ENCODE data around the gene CYSRT1.

The CYSRT1 gene

GRCh38 chr9:137224830-137225694 lies at the start of gene CYSRT1:
CYSRT1 (plus strand) TSS chr9:137225174; CDS start chr9:137225622, 448 bp downstream.
- no peak for DNase-seq

DNA sequence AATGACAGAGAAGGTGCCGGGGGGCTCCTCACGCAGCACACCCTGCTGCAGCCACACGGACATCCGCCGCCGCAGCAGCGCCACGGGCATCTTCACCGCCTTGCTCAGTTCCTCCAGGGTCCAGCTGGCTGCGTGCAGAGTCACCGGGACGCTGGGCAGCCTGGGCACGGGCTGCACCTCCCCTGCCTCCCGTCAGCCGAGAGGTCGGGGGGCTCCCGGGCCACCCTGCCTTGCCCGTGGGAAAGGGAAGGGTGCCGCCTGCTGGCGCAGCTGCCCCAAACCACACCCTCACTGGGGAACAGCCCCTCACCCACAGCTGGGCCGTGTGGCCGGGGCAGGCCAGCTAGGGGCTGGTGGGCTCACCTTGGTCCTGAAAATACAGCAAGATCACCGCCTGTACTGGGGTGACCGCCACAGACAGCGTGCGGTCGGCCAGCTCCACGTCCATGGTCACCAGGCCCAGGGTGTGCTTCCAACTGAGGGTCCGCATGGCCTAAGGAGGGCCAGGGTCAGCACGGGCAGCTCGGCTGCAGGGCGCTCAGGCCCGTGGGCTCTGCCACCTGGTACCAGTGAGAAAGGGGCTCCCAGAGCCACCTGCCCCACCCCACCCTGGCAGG lies 49.5 kb upstream of the CYSRT1 start:
- no peak for DNase-seq

DNA sequence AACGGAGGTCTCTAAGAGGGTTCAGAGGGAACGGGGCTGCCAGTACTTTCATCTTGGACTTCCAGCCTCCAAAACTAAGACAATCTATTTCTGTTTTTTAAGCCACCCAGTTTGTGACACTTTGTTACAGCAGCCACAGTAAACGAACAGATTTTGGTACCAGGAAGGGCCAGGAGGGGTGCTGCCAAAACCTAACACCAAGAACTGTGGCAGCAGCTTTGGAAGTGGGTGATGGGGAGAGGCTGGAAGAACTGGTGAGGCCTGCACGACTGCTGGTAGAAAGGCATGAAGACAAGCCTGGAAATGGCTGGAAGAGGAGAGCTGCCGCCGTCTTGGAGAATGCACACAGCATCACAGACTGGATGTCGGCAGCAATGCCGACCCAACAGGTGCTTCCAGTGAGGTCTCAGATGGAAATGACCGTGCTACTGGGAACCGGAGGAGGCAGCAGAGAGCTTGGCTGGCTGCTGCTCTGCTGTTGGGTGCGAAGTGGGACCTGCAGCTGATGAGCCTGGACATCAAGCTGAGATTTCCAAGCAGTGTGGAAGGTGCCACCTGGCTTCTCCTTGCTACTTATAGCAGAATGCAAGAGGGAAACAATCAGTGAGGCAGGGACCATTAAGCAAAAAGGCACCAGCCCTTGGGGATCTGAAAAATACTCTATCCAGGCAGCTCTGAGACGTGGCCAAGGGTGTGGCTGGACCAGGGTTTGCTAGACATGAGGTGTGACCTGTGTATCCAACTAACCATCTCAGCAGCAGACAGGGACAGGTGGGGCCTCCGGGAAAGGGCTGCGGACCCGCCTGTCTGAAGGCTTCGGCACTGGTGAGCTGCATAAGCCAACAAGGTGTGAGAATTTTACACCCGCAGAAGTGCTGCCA lies 48.4 kb upstream of the CYSRT1 start:
- DNase-seq, result no peak

GRCh38 chr9:137178201-137178938 lies 46.6 kb upstream of the CYSRT1 start:
- DNase-seq, result no peak

GRCh38 chr9:137178939-137179630 lies 45.9 kb upstream of the CYSRT1 start:
- no peak for DNase-seq

DNA sequence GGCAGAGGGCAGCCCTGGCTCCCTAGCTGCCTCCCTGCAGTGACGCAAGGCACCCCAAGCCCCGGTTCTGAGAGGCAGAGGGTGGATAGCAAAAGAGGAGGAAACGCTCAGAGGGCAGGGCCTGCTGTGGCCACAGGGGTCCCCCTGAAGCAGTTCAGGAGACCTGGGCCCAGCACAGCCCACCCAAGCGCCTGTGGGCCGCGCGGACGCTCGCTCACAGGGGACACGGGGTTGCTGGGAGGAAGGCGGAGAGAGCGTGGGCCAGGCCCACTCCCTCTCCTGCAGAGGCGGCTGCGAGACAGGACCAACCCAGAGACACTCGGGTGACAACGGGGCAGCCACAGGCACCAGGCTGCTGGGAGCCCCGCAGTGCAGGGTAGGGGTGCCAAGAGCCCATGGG lies 45.2 kb upstream of the CYSRT1 start:
- DNase-seq, result no peak

DNA sequence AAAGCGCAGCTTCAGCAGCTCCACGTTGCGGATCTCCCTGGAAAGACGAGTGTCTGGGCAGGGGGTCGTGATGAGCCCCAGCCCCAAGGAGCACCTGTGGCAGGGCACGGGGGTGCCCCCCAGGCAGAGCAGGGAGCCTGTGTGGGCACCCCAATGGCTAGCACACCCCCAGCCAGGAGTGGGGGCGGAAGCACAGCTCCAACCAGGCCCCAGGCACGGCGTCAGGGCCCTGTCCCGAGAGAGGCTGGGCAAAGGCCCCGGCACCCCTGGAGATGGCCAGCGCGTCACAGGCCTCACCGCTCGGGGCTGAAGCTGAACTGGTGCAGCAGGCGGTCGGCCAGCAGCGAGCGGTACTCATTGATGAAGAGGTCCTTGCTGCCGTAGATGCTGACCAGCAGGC lies 44.5 kb upstream of the CYSRT1 start:
- DNase-seq, result no peak

- no peak for DNase-seq
These were observed 43.3 kb upstream of the CYSRT1 start for GRCh38 chr9:137181680-137182079.

DNA sequence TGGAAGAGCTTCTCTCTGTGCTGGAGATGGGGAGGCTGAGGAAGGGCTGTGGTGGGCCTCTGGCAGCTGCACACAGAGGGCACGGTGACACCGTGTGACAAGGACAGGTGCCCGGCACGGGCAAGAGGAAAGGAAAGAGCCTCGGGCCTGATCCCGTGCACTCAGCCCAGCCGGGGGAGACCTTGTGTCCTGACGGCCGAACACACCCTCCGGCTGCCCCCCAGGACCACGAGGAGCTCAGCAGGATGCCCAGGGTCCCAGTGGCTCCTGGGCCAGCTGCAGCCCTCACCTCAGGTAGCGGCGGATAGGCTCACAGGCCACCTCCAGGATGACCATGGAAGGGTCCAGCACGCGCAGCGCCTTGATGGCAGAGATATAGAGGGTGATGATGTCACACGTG lies 42.1 kb upstream of the CYSRT1 start:
- no peak for DNase-seq

DNA sequence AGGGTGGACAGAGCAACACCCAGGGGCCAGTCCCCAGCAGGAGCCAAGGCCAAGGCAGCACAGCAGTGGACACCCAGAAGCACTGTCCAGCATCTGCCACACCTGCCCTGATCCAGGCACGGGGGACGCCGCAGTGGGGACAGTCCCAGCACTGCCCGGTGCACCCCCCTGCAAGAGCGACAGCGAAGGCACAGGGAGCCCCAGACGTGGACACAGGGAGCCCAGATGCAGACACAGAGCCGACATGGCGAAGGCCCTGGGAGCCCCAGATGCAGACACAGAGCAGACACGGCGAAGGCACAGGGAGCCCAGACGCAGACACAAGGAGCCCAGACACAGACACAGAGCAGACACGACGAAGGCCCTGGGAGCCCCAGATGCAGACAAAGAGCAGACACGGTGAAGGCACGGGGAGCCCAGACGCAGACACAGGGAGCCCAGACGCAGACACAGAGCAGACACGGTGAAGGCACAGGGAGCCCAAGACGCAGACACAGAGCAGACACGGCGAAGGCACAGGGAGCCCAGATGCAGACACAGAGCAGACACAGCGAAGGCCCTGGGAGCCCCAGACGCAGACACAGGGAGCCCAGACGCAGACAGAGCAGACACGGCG lies 40.9 kb upstream of the CYSRT1 start:
- DNase-seq, result no peak

GRCh38 chr9:137184881-137185660 lies 39.9 kb upstream of the CYSRT1 start:
- DNase-seq, result no peak

- DNase-seq, result no peak
These were observed 39.1 kb upstream of the CYSRT1 start for GRCh38 chr9:137185921-137186320.

DNA sequence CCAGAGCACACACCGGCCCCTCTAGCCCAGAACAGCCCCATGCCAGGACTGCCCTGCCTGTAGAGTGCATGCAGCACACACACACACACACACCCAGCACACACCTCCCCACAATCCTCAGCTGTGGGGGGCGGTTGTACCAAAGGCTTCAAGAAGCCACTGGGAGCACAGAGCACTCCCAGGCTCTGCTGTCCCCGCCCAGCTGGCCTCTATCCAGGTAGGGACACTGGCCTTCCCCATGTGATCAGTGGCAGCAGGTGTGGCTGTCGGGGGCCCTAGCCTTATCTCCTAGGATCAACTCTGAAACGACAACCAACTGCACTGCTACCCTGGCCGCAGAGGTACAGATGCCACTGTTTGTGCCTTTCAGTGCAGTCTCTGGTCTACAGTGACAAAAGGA lies 38.6 kb upstream of the CYSRT1 start:
- DNase-seq, result no peak

- DNase-seq, result no peak
These were observed 37.6 kb upstream of the CYSRT1 start for GRCh38 chr9:137187386-137187785.

DNA sequence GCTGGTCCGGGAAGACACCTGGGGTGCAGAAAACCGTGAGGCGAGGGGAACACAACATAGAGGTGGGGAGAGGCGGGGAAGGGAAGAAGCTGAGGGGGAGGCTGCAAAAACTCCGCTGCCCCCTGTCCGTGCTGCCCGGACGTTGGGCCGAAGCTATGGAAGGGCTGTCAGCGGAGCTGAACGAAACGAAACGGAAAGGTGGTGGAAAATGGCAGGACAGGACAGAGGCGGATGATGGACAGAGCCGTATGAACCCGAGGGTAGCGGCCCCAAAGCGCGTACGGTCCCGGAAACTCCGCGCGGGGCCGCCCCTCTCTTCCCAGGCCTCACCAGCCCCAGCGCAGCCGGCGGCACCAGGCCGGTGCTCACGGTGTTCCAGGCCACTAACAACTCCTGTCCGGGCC lies 36.9 kb upstream of the CYSRT1 start:
- no peak for DNase-seq

DNA sequence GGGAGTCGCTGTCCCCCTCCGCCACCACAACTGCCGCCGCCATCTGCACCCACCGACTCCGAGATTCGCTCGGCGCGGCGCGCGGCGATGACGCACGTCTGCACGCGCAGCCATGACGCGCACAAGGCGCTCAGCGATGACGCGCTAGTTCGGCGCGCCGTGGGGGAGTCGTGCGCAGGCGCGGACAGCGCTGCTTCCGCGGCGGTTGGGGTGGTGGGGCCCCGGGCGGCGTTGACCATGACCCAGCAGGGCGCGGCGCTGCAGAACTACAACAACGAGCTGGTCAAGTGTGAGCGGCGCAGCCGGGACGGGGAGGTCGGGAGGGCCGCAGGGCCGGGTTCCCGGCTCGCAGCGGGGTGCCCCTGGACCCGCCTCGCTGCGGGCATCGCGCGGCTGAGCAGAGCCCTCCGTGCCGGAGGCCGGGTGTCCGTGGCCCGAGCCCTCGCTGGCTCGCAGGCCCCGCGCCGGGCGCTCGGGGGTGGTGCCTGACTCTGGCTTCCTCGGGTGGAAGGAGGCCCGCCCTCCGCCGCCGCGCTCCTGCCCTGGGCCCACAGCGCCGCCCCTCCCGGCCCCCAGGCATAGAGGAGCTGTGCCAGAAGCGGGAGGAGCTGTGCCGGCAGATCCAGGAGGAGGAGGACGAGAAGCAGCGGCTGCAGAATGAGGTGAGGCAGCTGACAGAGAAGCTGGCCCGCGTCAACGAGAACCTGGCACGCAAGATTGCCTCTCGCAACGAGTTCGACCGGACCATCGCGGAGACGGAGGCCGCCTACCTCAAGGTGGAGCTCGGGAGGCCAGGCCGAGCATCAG lies 36.3 kb upstream of the CYSRT1 start, which contains the start of the genes ANAPC2 and SSNA1:
TSS of gene ANAPC2 (minus strand) at position 71 of the 807 bp plus-strand sequence. CDS start at position 43, 28 bp downstream.
TSS of gene SSNA1 (plus strand) at position 187 of the 807 bp plus-strand sequence. CDS start at position 238, 51 bp downstream.
- DNase-seq, result peak; percentile 79

- no peak for DNase-seq
These were observed 35.4 kb upstream of the CYSRT1 start for GRCh38 chr9:137189297-137190295.

- no peak for DNase-seq
These were observed 34.6 kb upstream of the CYSRT1 start for GRCh38 chr9:137190315-137190856.
